Vagina (tissue), 2 donors: ENCODE data around the gene RAB6A. TPM values are rescaled to one million over a fixed set of nuclear protein-coding genes. Genes with fewer than 3 reads are reported as not detected.

Experiments
- DNase-seq, 2 donors: peaks; one replicate each; pipeline ENCODE4 v3.0.0-alpha.2; 2017; ENCODE audit errors: extremely low spot score in 2 of 2
- H3K27ac ChIP-seq: fragments of 200-600 bp; sonication (generic); one replicate; pipeline ENCODE4 v1.5.1; 2019
- H3K27me3 ChIP-seq: fragments of 200-600 bp; sonication (generic); one replicate; pipeline ENCODE4 v1.5.1; 2019
- H3K36me3 ChIP-seq, 2 donors: fragments of 200-600 bp; sonication (generic); one replicate each; pipeline ENCODE4 v1.5.1; 2017 to 2019
- H3K4me1 ChIP-seq: fragments of 200-600 bp; sonication (generic); one replicate; pipeline ENCODE4 v1.5.1; 2019
- H3K4me3 ChIP-seq, 2 donors: fragments of 200-600 bp; sonication (generic); 1 replicate in 1 of 2; 2 replicates in 1 of 2; pipeline ENCODE4 v1.5.1; 2016 to 2019
- H3K9me3 ChIP-seq: fragments of 200-600 bp; sonication (generic); one replicate; pipeline ENCODE4 v1.5.1; 2019
- POLR2A ChIP-seq, 2 donors: fragments of 450-650 bp; IDR thresholded peaks; one replicate each; pipeline ENCODE4 v1.6.1; 2017; ENCODE audit warnings: antibody characterized with exemption in 2 of 2, mild to moderate bottlenecking in 2 of 2, moderate library complexity in 2 of 2
- POLR2AphosphoS5 ChIP-seq, 2 donors: sonication (generic); formaldehyde crosslinking; IDR thresholded peaks; one replicate each; pipeline ENCODE4 v1.9.0; 2017; ENCODE audit warnings: antibody characterized with exemption in 2 of 2, mild to moderate bottlenecking in 2 of 2, low read depth in 1 of 2; ENCODE audit not compliant: insufficient read depth in 1 of 2
- intact Hi-C: fragments of 100-400 bp; cut with DNase I; formaldehyde crosslinking; loops from one replicate; pipeline ENCODE4 v1.15.1; 2023
- total RNA-seq: library from RNA; depleted of rRNA; stranded (reverse); fragments of >200 nt; gene quantifications from one replicate; pipeline ENCODE4 v1.2.3, GENCODE V29; 2016
- TF ChIP-seq, protein P1 (sequence below), 3 experiments: fragments of 450-650 bp in 2 of 3; fragments of 200-600 bp in 1 of 3; sonication (generic) in 1 of 3; IDR thresholded peaks; one replicate each; pipeline ENCODE4 v1.5.1; 2017 to 2019; ENCODE audit warnings: antibody characterized with exemption in 3 of 3, mild to moderate bottlenecking in 2 of 3, moderate library complexity in 2 of 3

RAB6A gene
- total RNA-seq, 1 donor from 2014 or later = 148 TPM

DNA sequence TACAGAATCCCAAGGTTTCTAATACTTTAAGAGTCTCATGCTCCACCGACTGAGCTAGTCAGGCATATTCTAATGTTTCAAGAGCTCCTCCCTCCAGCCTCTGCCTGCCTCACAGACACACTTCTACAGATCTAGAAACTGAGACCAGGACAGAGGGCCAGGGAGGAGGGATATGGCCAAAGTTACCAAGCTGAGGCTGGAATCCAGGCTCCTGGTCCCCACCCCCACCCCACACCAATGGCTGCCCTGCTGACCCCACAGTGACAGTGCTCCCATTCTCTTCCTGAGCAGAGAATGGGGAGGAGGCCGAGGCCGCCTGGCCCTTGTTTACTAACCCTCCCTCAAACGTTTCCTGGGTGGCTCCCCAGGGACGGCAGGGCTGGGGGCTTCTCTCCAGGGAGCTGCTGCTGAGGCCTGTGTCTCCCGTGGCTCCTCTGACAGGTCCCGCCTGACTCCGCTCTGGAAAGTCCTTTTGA lies 112.3 kb downstream of the RAB6A start:
- H3K36me3 ChIP-seq = no peaks in the 10 kb centered on the region
- no peak overlapping the region for H3K4me3 ChIP-seq
- no peaks in the 10 kb centered on the region for H3K9me3 ChIP-seq
- H3K27ac ChIP-seq = no peak overlapping the region
- intact Hi-C loops = no loop called here
- TF ChIP-seq POLR2AphosphoS5 (IDR thresholded peaks at IDR 0.05; ENCODE audit: insufficient read depth in 1 of 2, low read depth in 1 of 2) (no peak), POLR2A (IDR thresholded peaks at IDR 0.05) (no peak)
- TF ChIP-seq, protein P1, sequence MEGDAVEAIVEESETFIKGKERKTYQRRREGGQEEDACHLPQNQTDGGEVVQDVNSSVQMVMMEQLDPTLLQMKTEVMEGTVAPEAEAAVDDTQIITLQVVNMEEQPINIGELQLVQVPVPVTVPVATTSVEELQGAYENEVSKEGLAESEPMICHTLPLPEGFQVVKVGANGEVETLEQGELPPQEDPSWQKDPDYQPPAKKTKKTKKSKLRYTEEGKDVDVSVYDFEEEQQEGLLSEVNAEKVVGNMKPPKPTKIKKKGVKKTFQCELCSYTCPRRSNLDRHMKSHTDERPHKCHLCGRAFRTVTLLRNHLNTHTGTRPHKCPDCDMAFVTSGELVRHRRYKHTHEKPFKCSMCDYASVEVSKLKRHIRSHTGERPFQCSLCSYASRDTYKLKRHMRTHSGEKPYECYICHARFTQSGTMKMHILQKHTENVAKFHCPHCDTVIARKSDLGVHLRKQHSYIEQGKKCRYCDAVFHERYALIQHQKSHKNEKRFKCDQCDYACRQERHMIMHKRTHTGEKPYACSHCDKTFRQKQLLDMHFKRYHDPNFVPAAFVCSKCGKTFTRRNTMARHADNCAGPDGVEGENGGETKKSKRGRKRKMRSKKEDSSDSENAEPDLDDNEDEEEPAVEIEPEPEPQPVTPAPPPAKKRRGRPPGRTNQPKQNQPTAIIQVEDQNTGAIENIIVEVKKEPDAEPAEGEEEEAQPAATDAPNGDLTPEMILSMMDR (IDR thresholded peaks at IDR 0.05) = no peak
- no peak for DNase-seq
- no peaks in the 10 kb centered on the region for H3K27me3 ChIP-seq
- peaks cover 11% of the 10 kb centered on the region for H3K4me1 ChIP-seq

DNA sequence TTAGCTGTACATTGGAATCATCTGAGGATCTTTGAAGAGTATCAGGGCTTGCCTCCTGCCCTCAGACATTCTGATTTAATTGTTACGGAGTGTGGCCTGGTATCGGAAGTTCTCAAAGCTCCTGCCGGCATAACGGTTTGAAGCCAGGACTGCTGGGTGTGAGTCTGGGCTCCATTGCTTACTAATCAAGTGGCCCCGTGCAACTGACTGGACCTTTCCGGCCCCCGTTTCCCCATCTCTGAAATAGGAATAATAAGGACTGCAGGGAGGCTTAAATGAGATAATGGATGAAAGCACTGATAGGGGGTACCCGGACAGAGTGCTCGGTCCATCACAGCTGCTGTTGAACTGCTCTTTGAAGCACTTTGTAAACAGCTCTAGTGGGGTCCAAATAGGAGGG lies 112.8 kb downstream of the RAB6A start:
- H3K4me1 ChIP-seq = peaks cover 11% of the 10 kb centered on the region
- no peaks in the 10 kb centered on the region for H3K27me3 ChIP-seq
- TF ChIP-seq POLR2AphosphoS5 (IDR thresholded peaks at IDR 0.05; ENCODE audit: insufficient read depth in 1 of 2, low read depth in 1 of 2) (no peak), POLR2A (IDR thresholded peaks at IDR 0.05) (no peak)
- TF ChIP-seq, protein P1 (IDR thresholded peaks at IDR 0.05) = no peak
- DNase-seq = no peak
- intact Hi-C loops = no loop called here
- H3K4me3 ChIP-seq = peak overlapping the region in 1 of 2 donors; percentile 21
- no peak overlapping the region for H3K27ac ChIP-seq
- H3K36me3 ChIP-seq = no peaks in the 10 kb centered on the region
- H3K9me3 ChIP-seq = no peaks in the 10 kb centered on the region

DNA sequence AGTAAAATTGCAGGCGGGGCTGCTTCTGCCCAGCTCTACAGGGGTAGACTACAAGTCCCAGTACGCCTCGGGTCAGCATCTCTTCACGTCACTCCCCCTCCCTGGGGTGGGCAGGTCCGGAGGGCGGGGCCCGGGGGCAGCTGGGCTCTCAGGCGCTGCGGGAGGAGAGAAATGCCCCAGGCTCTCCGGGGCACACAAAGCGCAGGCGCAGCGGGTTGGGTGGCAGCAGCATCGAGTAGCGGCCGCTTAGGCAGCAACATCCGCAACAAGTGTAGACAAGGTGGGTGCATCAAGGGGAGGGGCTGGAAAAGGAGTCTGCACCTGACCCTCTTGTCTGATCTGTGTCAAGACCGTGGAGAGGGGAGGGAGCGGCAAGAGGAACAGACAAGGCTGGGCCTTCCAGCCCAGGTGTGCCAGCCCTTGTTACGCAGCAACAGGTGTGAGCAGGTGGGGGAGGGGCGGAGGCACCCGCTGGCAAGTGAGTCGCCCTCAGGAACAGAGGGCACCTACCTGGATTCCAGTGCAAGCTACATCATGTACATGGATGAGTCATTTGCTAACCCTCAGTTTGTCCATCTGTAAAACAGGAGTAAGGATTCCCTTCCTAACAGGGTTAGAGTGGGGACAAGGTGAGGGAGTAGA lies 113.3 kb downstream of the RAB6A start:
- Histone ChIP-seq H3K4me3 (peak overlapping the region in 1 of 2 donors; percentile 21), H3K4me1 (peaks cover 11% of the 10 kb centered on the region), H3K9me3 (no peaks in the 10 kb centered on the region), H3K27me3 (no peaks in the 10 kb centered on the region), H3K36me3 (no peaks in the 10 kb centered on the region), H3K27ac (no peak overlapping the region)
- no peak for DNase-seq
- intact Hi-C loops = no loop called here
- TF ChIP-seq, protein P1 (IDR thresholded peaks at IDR 0.05) = no peak
- TF ChIP-seq POLR2A (IDR thresholded peaks at IDR 0.05) = no peak
- TF ChIP-seq POLR2AphosphoS5 (IDR thresholded peaks at IDR 0.05; ENCODE audit: insufficient read depth in 1 of 2, low read depth in 1 of 2) = peak in 1 of 2 donors; percentile 25

DNA sequence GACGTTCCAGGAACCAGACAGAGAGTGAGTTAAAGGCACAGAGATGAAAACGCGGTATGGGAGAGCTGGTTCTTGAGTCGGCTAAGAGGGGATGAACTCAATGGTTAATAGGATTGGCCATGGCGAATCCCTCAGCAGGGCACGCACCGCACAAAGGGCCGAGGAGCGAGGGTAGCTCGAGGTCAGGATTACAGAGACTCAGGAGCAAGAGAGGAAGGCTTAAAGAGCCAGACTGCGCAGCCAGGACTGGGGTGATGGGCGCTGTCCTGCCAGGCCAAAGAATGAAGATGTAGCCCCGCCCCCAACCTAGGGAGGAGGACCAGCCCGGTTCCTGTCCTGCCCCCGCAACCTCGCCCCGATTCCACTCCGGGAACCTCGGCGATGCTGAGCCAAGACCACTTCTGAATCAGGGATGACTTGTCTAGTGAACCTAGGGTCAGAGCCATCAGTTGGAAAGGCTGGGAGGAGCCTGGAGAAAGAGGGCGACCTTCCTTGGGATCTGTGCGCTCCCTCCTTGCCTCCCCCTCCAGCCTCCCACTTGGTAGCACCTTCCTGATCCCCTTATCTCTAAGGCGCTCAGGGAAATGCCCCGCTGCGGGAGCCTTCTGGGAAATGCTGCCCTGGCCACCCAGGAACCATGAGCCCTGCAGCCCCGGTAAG lies 114.8 kb downstream of the RAB6A start, which contains the start of gene PLEKHB1:
Gene PLEKHB1 (plus strand): TSS at position 610 of the 660 bp plus-strand sequence. CDS start 28 bp downstream, at position 638.
- Histone ChIP-seq H3K4me1 (peaks cover 11% of the 10 kb centered on the region), H3K9me3 (no peaks in the 10 kb centered on the region), H3K27me3 (no peaks in the 10 kb centered on the region), H3K4me3 (peak within 1 kb of the TSS in 1 of 2 donors; percentile 21), H3K36me3 (no peaks in the 10 kb centered on the region), H3K27ac (no peak within 1 kb of the TSS)
- TF ChIP-seq, protein P1 (IDR thresholded peaks at IDR 0.05) = no peak
- TF ChIP-seq POLR2AphosphoS5 (IDR thresholded peaks at IDR 0.05; ENCODE audit: insufficient read depth in 1 of 2, low read depth in 1 of 2) (no peak), POLR2A (IDR thresholded peaks at IDR 0.05) (no peak)
- no peak for DNase-seq
- intact Hi-C loops = no loop called here
